ENCODE results near the gene PRKACG.

DNA sequence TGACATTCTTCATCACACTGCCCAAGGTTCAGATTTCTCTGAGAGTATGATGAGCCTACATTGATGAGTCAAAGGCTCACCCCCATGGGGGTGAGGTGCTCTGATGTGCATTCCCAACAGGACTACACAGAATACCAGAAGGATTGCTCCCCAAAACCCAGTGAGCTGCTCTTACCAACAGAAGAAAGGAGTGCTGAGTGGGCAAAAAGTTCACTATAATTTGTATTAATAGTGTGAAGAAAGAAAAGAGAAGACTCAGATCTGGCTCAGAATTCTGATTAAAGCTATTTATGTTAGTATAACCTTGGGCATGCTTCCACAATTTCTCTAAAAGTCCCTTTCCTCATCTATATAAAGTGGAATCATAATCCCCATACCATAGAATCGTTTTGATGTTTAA lies 46.1 kb downstream of the PRKACG start:
- no peak for TF ChIP-seq POLR2A (IDR thresholded peaks at IDR 0.05)
- TF ChIP-seq, protein P1, sequence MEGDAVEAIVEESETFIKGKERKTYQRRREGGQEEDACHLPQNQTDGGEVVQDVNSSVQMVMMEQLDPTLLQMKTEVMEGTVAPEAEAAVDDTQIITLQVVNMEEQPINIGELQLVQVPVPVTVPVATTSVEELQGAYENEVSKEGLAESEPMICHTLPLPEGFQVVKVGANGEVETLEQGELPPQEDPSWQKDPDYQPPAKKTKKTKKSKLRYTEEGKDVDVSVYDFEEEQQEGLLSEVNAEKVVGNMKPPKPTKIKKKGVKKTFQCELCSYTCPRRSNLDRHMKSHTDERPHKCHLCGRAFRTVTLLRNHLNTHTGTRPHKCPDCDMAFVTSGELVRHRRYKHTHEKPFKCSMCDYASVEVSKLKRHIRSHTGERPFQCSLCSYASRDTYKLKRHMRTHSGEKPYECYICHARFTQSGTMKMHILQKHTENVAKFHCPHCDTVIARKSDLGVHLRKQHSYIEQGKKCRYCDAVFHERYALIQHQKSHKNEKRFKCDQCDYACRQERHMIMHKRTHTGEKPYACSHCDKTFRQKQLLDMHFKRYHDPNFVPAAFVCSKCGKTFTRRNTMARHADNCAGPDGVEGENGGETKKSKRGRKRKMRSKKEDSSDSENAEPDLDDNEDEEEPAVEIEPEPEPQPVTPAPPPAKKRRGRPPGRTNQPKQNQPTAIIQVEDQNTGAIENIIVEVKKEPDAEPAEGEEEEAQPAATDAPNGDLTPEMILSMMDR (IDR thresholded peaks at IDR 0.05), result no peak

Measured in thyroid gland (tissue), 4 donors.